ENCODE results near the gene ATP6V0B. TPM values are rescaled to one million over a fixed set of nuclear protein-coding genes. Genes with fewer than 3 reads are reported as not detected.
A peak's percentile ranks its signal among the peaks of the same experiment; 100 is the strongest.

The ATP6V0B gene
- total and polyA plus RNA-seq, 9 of the 15 experiments (the other 6 are each of a cell fraction or from before 2014, with no cell fraction given) = 137 to 328 (median 220) TPM

GRCh38 chr1:43985984-43986595, 11.3 kb downstream of the ATP6V0B start:
- in situ Hi-C loops (cut with MboI) = no loop called here

More at GRCh38 chr1:43985984-43986595, 11.3 kb downstream of the ATP6V0B start:
- CTCF ChIA-PET (ENCODE audit: low intra/inter-chr PET ratio) = no interaction called here
- no peak for DNase-seq (ENCODE audit: extremely low read depth in 1 of 4, low spot score in 3 of 4)
- H3K9ac ChIP-seq (ENCODE audit: insufficient read depth in 1 of 2, low read depth in 2 of 2, low read length in 2 of 2) = no peak overlapping the region
- H3K4me3 ChIP-seq = no peak overlapping the region
- TF ChIP-seq, protein P1, sequence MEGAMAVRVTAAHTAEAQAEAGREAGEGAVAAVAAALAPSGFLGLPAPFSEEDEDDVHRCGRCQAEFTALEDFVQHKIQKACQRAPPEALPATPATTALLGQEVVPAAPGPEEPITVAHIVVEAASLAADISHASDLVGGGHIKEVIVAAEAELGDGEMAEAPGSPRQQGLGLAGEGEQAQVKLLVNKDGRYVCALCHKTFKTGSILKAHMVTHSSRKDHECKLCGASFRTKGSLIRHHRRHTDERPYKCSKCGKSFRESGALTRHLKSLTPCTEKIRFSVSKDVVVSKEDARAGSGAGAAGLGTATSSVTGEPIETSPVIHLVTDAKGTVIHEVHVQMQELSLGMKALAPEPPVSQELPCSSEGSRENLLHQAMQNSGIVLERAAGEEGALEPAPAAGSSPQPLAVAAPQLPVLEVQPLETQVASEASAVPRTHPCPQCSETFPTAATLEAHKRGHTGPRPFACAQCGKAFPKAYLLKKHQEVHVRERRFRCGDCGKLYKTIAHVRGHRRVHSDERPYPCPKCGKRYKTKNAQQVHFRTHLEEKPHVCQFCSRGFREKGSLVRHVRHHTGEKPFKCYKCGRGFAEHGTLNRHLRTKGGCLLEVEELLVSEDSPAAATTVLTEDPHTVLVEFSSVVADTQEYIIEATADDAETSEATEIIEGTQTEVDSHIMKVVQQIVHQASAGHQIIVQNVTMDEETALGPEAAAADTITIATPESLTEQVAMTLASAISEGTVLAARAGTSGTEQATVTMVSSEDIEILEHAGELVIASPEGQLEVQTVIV (CRISPR knock-in tag; IDR thresholded peaks at IDR 0.05; ENCODE audit: borderline replicate concordance) = no peak
- no peak for TF ChIP-seq SIRT6 (IDR thresholded peaks at IDR 0.05; ENCODE audit: low read depth, low read length)
- TF ChIP-seq FOXK2 (conservative IDR thresholded peaks at IDR 0.05 in 1 of 2, IDR thresholded peaks at IDR 0.05 in 1 of 2; ENCODE audit: low read depth in 2 of 2) = 0 out of 4 replicates have a peak, but pooled peaks have one; percentile 15 to 24
- TF ChIP-seq CREB3 (tag; conservative IDR thresholded peaks at IDR 0.05; ENCODE audit: low read depth) = no peak
- TF ChIP-seq SP1 (CRISPR knock-in tag; IDR thresholded peaks at IDR 0.05) = no peak
- peak; percentile 73; the same call in 1 of the 2 replicates for TF ChIP-seq SMARCA5 (IDR thresholded peaks at IDR 0.05)
- peak; percentile 96 for TF ChIP-seq ZFP36 (IDR thresholded peaks at IDR 0.05; ENCODE audit: low read depth, low read length, partially characterized antibody)
- no peak for TF ChIP-seq EWSR1 (IDR thresholded peaks at IDR 0.05; ENCODE audit: borderline replicate concordance, low read depth, partially characterized antibody)
- TF ChIP-seq, protein P2, sequence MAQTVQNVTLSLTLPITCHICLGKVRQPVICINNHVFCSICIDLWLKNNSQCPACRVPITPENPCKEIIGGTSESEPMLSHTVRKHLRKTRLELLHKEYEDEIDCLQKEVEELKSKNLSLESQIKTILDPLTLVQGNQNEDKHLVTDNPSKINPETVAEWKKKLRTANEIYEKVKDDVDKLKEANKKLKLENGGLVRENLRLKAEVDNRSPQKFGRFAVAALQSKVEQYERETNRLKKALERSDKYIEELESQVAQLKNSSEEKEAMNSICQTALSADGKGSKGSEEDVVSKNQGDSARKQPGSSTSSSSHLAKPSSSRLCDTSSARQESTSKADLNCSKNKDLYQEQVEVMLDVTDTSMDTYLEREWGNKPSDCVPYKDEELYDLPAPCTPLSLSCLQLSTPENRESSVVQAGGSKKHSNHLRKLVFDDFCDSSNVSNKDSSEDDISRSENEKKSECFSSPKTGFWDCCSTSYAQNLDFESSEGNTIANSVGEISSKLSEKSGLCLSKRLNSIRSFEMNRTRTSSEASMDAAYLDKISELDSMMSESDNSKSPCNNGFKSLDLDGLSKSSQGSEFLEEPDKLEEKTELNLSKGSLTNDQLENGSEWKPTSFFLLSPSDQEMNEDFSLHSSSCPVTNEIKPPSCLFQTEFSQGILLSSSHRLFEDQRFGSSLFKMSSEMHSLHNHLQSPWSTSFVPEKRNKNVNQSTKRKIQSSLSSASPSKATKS (CRISPR knock-in tag; IDR thresholded peaks at IDR 0.05) = no peak
- peak; percentile 59; the same call in 1 of the 2 replicates for TF ChIP-seq BCOR (IDR thresholded peaks at IDR 0.05)
- peak; percentile 63 for TF ChIP-seq ZNF436 (CRISPR knock-in tag; IDR thresholded peaks at IDR 0.05)
- no peak for TF ChIP-seq CREB1 (IDR thresholded peaks at IDR 0.05)
- TF ChIP-seq CREB1 (CRISPR knock-in tag; IDR thresholded peaks at IDR 0.05) = no peak
- peak in 1 of 2 experiments; percentile 54; a peak in 1 of 4 replicates for TF ChIP-seq FOXA3 (CRISPR knock-in tag; conservative IDR thresholded peaks at IDR 0.05 in 1 of 2, IDR thresholded peaks at IDR 0.05 in 1 of 2)
- no peak for TF ChIP-seq SRSF1 (IDR thresholded peaks at IDR 0.05; ENCODE audit: low read depth, low read length)
- peaks cover 21% of the 10 kb centered on the region for H3K79me2 ChIP-seq (ENCODE audit: control insufficient read depth, insufficient read depth, low read length)
- H3K27me3 ChIP-seq (ENCODE audit: control insufficient read depth in 2 of 2, insufficient read depth in 2 of 2, low read length in 2 of 2) = no peaks in the 10 kb centered on the region
- no TSS peak for BruUV-seq (replicated peaks)
- no peak for ATAC-seq
- intact Hi-C loops (cut with micrococcal nuclease) = no loop called here
- no peaks in the 10 kb centered on the region for H3K9me3 ChIP-seq (replicated peaks; ENCODE audit: control insufficient read depth, insufficient read depth, low read depth, low read length)
- WGBS (ENCODE audit: insufficient coverage, low coverage, missing lambda C conversion rate) = 71% methylated on average over 4 of the region's 4 CpGs
- 0 out of 2 replicates have a peak, but pooled peaks cover 9% of the 10 kb centered on the region for H4K20me1 ChIP-seq (replicated peaks; ENCODE audit: control insufficient read depth, insufficient read depth, low read length)
- H3K9me1 ChIP-seq (ENCODE audit: control insufficient read depth, insufficient read depth, low read length) = peaks cover 6% of the 10 kb centered on the region
- POLR2A ChIA-PET = interaction anchor here (0.5 to 3.8 kb wide), 3 partner anchors 12 to 62 kb away, joined by 3 to 16 read pairs (median 3); no protein-coding TSS in a partner anchor
- H2AFZ ChIP-seq (ENCODE audit: low read depth, low read length) = no peak overlapping the region
- FAIRE-seq = no peak
- no peak overlapping the region for H3K4me2 ChIP-seq (ENCODE audit: insufficient read depth, low read length)
- no peak overlapping the region for H3K27ac ChIP-seq (ENCODE audit: extremely low read depth, low read depth, low read length)
- H3K4me1 ChIP-seq (replicated peaks in 1 of 2; ENCODE audit: control insufficient read depth in 2 of 2, insufficient read depth in 2 of 2, low read length in 2 of 2) = peaks cover 11 to 42% of the 10 kb centered on the region in 2 experiments; a peak in 4 of 5 replicates
- H3K36me3 ChIP-seq (ENCODE audit: control insufficient read depth, insufficient read depth, low read length) = peaks cover 63% of the 10 kb centered on the region; the same call in 2 of the 3 replicates

All from K562 (cell line).